ACC112 (cell line): ENCODE data around the gene ASB16.

Experiments used
- H2AFZ ChIP-seq: fragments of 200-600 bp; sonication (generic); one replicate; pipeline ENCODE4 v1.6.0; 2017; ENCODE audit warnings: antibody characterized with exemption, low read length; ENCODE audit not compliant: unreplicated experiment
- H3K27ac ChIP-seq: fragments of 200-600 bp; sonication (generic); 2 replicates; pipeline ENCODE4 v1.5.1; 2014; ENCODE audit warnings: low read depth, mild to moderate bottlenecking, antibody characterized with exemption, low read length, moderate library complexity
- H3K27me3 ChIP-seq: fragments of 200-600 bp; sonication (generic); 2 replicates; pipeline ENCODE4 v1.6.1; 2014; ENCODE audit warnings: mild to moderate bottlenecking, antibody characterized with exemption, low read length, moderate library complexity, mixed read lengths; ENCODE audit not compliant: insufficient read depth
- H3K36me3 ChIP-seq: fragments of 200-600 bp; sonication (generic); 2 replicates; pipeline ENCODE4 v1.6.1; 2016; ENCODE audit warnings: mild to moderate bottlenecking, antibody characterized with exemption, low read length, moderate library complexity, mixed read lengths; ENCODE audit not compliant: insufficient read depth
- H3K4me1 ChIP-seq: fragments of 200-600 bp; sonication (generic); one replicate; pipeline ENCODE4 v1.6.1; 2016; ENCODE audit warnings: low read length, mixed read lengths; ENCODE audit not compliant: insufficient read depth, unreplicated experiment, control insufficient read depth
- H3K4me3 ChIP-seq: fragments of 200-600 bp; sonication (generic); 2 replicates; pipeline ENCODE4 v1.5.1; 2014; ENCODE audit warnings: mild to moderate bottlenecking, low read depth, low read length
- H3K79me2 ChIP-seq: fragments of 200-600 bp; sonication (generic); one replicate; pipeline ENCODE4 v1.6.0; 2016; ENCODE audit warnings: low read length; ENCODE audit not compliant: control insufficient read depth, unreplicated experiment, insufficient read depth

ASB16 gene

DNA sequence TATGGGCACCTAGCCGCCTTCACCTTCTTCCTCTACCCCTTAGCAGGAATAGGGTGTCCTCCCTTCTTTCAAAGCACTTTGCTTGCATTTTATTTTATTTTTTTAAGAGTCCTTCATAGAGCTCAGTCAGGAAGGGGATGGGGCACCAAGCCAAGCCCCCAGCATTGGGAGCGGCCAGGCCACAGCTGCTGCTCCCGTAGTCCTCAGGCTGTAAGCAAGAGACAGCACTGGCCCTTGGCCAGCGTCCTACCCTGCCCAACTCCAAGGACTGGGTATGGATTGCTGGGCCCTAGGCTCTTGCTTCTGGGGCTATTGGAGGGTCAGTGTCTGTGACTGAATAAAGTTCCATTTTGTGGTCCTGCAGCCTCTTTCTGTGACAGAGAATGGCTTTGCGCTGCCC, 20.9 kb downstream of the ASB16 start:
- Histone ChIP-seq H2AFZ (no peak overlapping the region), H3K4me1 (peaks cover 11% of the 10 kb centered on the region), H3K79me2 (peaks cover 22% of the 10 kb centered on the region), H3K27me3 (no peaks in the 10 kb centered on the region), H3K36me3 (no peaks in the 10 kb centered on the region), H3K27ac (no peak overlapping the region), H3K4me3 (no peak overlapping the region)

DNA sequence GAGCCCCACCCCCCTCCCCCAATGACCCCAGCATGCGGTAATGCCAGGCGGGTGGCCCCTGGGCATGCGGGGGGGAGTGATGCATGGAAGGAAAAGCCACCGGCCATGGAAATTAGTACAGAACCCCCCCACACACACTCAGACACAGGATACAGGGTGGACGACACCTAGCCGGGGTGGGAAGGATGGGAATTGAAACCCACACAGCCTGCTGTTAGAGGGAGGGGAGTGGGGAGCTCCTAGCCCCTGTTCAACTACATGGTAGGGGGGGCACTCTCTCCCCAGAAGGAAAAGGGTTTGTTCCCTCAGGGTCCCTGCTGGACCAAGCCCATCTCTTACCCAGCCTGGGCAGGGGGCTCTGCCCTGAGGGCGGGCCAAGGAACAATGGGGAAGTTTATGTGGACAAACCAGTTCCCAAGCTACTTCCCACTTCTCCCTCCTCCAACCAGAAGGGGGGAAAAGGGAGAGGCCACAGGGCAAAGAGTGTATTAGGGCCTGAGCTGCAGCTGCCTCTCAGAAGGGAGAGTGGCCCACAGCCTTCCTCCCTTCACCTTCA, 21.5 kb downstream of the ASB16 start:
- Histone ChIP-seq H3K36me3 (no peaks in the 10 kb centered on the region), H3K4me3 (no peak overlapping the region), H2AFZ (no peak overlapping the region), H3K27me3 (no peaks in the 10 kb centered on the region), H3K4me1 (peaks cover 15% of the 10 kb centered on the region), H3K79me2 (peaks cover 25% of the 10 kb centered on the region), H3K27ac (no peak overlapping the region)

DNA sequence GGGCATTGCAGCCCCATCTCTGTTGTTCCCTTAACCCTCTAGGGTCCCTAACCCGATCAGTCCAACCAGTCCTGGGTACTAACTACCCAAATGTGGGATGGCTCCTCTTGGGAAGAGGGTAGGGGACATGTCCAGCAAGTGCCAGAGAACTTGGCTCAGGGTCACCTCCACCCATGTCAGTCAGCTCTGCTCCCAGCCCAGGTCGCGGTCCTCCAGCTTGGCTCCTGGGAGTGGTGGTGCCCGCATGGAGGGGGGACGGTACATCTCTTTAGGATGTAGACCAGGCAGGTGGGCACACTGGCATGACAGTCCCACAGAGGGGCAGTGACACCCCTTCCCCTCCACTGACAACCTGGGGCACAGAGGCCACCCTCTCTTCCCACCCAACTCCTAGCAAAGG, 22.2 kb downstream of the ASB16 start:
- Histone ChIP-seq H2AFZ (no peak overlapping the region), H3K27ac (no peak overlapping the region), H3K4me1 (peaks cover 21% of the 10 kb centered on the region), H3K27me3 (no peaks in the 10 kb centered on the region), H3K4me3 (no peak overlapping the region), H3K36me3 (no peaks in the 10 kb centered on the region), H3K79me2 (peaks cover 26% of the 10 kb centered on the region)

DNA sequence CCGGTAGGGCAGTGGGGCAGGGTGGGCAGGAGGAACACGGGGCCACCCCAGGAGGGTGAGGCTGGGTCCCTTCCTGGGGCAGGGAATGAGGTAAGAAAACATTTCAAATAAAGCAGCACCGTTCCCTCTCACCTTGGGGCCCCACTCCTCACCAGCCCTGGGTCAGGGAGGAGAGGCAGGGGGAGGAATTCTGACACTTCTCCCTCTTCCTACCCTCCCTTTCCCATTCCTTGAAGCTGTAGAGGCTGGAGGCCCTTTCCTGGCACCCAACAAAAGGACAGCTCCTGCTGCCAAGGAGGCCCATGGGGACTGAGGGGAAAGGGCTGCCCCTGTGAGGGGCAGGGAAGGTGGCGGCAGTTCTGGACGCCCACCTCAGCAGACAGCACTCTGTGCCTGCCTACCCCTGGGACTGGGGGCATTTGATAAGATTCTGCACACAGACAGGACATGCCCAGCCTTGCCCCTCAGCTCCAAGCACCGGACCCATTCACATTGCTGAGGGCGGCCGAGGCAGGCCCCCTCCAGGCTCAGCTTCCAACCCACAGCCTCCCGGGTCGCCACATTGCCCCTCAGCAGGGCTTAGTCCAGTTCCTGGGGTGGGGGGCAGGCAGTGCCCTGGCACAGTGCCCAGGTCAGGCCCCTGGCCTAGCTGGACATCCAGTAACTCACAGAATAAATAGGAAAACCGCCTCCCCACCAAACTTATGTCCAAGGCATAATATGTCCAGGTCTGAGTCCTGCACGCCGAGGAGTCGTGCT, 23.0 kb downstream of the ASB16 start:
- Histone ChIP-seq H2AFZ (no peak overlapping the region), H3K4me3 (no peak overlapping the region), H3K27me3 (no peaks in the 10 kb centered on the region), H3K79me2 (peaks cover 26% of the 10 kb centered on the region), H3K27ac (no peak overlapping the region), H3K36me3 (no peaks in the 10 kb centered on the region), H3K4me1 (peaks cover 21% of the 10 kb centered on the region)

DNA sequence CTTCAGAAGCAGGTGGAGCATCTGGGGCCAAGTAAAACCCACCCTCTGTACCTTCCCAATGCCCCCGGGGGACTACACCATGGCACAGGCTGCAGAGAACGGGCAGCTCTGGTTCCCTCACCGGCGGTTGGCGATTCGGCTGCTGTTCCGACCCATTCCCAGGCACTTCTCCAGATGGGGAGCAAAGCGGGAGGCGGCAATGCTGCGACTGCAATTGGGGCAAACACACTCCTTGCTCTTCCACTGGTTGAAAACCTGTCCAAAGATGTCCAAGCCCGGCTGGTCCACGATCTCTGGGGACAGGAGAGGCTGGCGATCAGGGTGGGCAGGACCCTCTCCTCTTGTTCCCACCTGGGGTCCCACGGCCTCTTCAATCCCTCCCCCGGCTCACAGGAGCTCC, 26.6 kb downstream of the ASB16 start:
- H3K4me1 ChIP-seq: peaks cover 24% of the 10 kb centered on the region
- no peak overlapping the region for H2AFZ ChIP-seq
- H3K27me3 ChIP-seq: no peaks in the 10 kb centered on the region
- peaks cover 24% of the 10 kb centered on the region for H3K79me2 ChIP-seq
- H3K36me3 ChIP-seq: no peaks in the 10 kb centered on the region
- no peak overlapping the region for H3K4me3 ChIP-seq
- H3K27ac ChIP-seq: no peak overlapping the region

DNA sequence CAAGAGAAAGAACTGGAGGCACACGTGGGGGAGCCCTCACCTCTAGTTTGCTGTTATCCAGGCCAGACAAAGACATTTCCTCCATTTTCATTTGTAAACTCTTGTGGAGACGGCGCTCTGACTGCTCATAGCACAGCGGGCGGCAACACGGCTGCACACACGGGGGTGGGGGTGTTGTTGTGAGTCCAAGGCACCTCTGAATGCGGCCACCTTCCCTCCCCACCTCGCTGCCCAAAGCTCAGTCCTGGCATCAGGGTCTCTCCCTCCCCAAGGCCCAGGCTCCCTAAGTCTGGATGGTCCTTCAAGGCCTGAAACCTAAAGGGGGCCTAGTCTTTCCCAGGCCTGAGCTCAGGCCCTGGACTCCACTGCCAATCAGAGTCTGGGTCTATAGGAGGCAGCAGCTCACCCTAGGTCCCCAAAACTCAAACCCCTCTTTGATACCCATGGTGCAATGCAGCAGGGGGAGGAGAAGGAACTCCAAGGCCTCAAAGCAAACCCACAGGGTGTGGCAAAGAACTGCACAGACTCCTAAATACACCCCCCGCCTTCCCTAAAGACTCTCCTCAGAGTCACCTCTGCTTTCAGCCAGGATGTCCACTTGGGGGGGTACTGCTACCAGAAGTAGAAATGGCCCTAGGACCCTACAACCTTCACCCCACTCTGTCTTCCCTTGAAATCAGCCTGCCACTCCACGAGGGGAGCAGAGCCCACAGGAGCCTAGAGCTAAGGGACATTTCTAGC, 27.6 kb downstream of the ASB16 start:
- no peaks in the 10 kb centered on the region for H3K27me3 ChIP-seq
- H3K79me2 ChIP-seq: peaks cover 24% of the 10 kb centered on the region
- H3K4me3 ChIP-seq: peak overlapping the region; percentile 97
- peak overlapping the region; percentile 78 for H2AFZ ChIP-seq
- peak overlapping the region; percentile 86 for H3K27ac ChIP-seq
- peaks cover 33% of the 10 kb centered on the region for H3K4me1 ChIP-seq
- no peaks in the 10 kb centered on the region for H3K36me3 ChIP-seq

DNA sequence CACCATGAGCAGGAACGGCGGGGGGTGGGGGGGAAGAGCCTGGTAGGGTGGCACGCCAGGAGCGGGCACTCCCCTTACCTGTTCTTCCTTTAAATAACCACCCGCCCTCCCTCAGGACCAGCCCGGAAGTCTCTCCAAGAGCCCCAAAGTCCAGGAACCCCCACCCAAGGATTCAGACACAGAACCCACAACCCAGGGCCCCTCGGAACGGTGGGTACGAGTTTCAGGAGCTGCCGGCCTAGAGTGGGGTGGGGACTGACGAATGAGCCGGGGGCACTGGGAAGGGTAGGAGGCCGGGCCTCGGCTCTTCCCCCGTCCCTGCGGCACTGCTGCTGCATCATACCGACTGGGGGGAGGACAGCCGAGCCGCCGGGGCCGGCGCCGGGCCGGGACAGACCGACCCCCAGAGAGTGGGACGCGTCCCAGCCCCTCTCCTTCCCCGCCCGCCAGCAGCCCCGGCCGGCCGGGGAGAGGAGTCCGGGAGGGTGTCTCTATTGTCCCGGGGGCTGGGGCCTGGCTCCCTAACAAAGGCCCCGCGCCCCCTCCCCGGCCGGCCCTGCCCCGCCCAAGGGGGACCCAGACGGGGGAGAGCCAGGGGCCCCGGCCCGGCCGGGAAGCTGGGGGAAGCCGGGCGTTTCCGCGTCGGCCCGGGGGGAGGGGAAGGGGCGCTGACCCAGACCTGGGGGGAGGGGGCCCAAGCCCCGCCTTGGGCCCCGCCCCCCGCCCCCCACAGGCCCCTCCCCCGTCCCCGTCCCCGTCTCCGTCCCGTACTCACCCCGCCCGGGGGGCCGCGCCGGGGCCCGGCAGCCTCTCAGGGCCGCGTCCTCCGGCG, 28.4 kb downstream of the ASB16 start:
- H3K4me1 ChIP-seq: peaks cover 41% of the 10 kb centered on the region
- H2AFZ ChIP-seq: peak overlapping the region; percentile 78
- H3K27ac ChIP-seq: peak overlapping the region; percentile 86
- peak overlapping the region; percentile 97 for H3K4me3 ChIP-seq
- H3K79me2 ChIP-seq: peaks cover 24% of the 10 kb centered on the region
- H3K36me3 ChIP-seq: no peaks in the 10 kb centered on the region
- no peaks in the 10 kb centered on the region for H3K27me3 ChIP-seq

DNA sequence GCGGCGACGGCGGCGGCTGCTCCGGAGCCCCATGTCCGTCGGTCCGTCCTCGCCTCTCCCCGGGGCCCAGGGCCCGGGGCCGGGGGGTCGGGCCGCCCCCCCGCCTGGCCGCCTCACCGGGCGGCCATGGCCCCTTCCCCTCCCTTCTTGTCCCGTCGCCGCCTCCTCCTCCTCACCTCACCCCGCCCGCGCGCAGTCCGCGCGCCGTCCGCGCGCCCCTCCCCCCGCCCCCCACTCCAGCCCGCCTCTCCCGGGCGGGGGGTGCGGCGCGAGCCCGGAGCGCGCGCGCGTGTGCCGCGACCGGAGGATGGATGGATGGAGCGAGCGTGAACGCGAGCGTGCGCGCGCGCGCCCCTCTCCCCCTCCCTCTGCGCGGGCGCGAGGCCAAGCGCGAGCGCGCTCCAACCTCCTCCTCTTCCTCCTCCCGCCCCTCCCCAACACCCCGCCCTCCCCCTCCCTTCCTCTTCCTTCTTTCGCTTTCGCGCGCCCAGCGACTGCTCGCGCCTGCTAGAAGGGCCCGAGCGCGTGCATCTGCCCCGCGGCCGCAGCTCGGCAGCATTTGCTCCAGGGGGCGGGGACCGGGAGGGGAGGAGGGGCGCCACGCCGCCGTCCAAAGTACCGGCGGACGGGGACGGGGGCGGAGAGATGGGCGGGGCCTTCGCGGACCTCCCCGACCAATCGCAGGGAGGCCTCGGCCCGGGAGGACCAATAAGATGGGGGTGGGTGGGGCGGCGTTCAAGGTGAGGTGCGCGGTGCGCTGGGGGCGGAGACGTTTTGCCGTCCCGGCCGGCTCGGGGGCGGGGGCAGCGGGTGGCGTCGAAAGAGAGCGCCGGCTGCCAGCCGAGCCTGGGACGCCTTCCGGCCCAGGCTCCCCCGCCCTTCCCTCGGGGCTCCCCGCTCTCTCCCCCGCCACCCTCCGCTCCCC, 29.3 kb downstream of the ASB16 start, which contains the start of gene ATXN7L3:
Gene ATXN7L3 (minus strand): TSS at position 332 of the 925 bp plus-strand sequence. CDS start 1,814 bp downstream, outside the sequence.
- Histone ChIP-seq H3K27me3 (no peaks in the 10 kb centered on the region), H3K4me3 (peak within 1 kb of the TSS; percentile 97), H3K79me2 (peaks cover 24% of the 10 kb centered on the region), H3K27ac (peak within 1 kb of the TSS; percentile 86), H2AFZ (peak within 1 kb of the TSS; percentile 78), H3K4me1 (peaks cover 50% of the 10 kb centered on the region), H3K36me3 (no peaks in the 10 kb centered on the region)

DNA sequence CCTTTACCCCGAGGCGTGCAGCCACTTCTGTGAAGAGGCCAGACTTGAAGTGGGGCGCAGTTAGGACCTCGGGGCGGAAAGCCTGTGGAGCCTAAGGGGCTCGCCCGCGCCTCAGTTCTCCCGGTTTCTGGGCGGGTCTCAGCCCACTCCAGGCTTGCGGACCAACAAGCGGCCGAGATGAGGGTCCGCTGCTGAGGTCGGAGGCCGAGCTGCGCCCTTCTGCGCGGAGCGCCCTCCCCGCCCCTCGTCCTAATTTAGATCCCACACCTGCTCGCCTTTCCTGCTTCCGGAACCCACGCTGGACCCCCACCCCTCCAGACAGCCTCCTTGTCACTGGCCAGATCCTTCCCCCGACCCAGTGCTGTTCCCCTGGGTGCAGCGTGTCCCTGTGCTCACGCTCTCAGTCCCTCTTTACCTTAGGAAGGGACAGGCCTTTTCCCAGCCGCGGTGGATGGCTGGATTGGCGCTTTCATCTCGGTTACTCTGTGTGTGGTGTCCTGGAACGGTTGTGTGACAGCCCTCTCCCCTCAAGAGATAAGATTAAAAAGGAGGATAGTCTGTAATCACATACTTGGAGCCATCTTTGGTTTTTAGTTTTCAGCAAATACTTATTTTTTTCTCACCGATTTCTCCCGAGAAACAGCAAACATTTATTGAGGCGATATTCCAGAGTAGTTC, 30.1 kb downstream of the ASB16 start:
- H3K27ac ChIP-seq: peak overlapping the region; percentile 72
- H3K79me2 ChIP-seq: peaks cover 24% of the 10 kb centered on the region
- H3K27me3 ChIP-seq: no peaks in the 10 kb centered on the region
- peaks cover 52% of the 10 kb centered on the region for H3K4me1 ChIP-seq
- H3K36me3 ChIP-seq: no peaks in the 10 kb centered on the region
- peak overlapping the region; percentile 97 for H3K4me3 ChIP-seq
- peak overlapping the region; percentile 74 for H2AFZ ChIP-seq
